ENCODE results near the gene RWDD3.

RWDD3 gene

DNA sequence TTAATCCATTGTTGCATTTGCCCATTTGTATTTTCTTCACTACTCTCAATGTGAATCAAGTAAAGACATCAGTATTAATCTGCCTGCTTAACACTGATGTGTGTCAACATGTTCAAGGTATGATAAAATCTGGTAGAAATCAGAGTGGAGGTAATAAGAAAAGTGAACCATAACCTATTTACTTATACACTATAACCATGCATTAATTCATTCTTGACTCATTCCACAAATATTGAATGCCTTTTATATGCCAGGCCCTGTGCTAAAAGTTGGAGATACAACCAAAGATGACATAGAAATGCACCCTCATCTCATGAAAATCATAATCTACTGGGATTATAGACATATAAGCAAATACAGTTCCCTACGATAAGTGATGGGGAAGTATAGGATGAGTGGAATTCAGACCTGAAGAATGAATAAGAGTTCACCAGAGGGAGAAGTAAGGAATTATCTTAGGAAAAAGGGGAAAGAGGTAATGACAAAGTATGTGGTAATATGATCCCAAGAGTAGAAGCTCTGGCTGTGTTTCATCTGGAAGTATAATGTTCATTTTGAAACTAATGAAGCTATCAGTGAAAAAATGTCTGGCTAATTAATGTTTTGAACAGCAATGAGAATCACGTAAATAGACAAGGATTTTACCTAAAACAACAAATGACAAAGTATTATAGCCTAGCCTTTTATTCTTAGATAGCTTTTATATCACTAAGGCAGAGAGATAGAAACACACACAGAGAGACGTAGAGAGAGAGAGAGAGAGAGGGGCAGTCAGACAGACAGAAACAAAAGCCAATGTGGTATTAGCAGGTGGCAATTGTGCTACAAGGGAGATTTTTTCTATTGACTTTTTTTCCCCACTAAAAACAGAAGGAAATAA is 7.0 kb upstream of the RWDD3 start:
- H3K4me3 ChIP-seq (ENCODE audit: control insufficient read depth, low read depth, low read length): no peak overlapping the region
- DNase-seq (ENCODE audit: low read depth): no peak
- TF ChIP-seq, protein P1, sequence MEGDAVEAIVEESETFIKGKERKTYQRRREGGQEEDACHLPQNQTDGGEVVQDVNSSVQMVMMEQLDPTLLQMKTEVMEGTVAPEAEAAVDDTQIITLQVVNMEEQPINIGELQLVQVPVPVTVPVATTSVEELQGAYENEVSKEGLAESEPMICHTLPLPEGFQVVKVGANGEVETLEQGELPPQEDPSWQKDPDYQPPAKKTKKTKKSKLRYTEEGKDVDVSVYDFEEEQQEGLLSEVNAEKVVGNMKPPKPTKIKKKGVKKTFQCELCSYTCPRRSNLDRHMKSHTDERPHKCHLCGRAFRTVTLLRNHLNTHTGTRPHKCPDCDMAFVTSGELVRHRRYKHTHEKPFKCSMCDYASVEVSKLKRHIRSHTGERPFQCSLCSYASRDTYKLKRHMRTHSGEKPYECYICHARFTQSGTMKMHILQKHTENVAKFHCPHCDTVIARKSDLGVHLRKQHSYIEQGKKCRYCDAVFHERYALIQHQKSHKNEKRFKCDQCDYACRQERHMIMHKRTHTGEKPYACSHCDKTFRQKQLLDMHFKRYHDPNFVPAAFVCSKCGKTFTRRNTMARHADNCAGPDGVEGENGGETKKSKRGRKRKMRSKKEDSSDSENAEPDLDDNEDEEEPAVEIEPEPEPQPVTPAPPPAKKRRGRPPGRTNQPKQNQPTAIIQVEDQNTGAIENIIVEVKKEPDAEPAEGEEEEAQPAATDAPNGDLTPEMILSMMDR (IDR thresholded peaks at IDR 0.05; ENCODE audit: control insufficient read depth, insufficient read depth, low read depth, low read length, missing control alignments): no peak

DNA sequence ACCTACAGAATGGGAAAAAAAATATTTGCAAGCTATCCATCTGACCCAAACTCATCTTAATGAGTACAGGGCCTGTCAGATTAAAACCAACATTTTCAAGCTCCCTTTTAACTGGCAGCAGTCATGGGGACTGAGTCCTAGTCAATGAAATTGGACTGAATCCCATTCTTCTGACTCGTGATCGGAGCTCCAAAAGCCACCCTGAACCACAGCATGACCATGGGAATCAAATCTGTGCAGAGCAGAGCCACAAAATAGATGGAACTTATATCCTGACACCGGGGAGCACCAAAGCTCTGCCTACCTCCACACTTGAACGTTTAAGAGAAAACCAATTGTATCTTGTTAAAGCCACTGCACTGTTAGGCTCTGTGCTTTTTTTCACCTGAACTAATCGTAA is 5.0 kb upstream of the RWDD3 start:
- DNase-seq (ENCODE audit: low read depth): no peak
- no peak overlapping the region for H3K4me3 ChIP-seq (ENCODE audit: control insufficient read depth, low read depth, low read length)
- TF ChIP-seq, protein P1 (IDR thresholded peaks at IDR 0.05; ENCODE audit: control insufficient read depth, insufficient read depth, low read depth, low read length, missing control alignments): no peak

DNA sequence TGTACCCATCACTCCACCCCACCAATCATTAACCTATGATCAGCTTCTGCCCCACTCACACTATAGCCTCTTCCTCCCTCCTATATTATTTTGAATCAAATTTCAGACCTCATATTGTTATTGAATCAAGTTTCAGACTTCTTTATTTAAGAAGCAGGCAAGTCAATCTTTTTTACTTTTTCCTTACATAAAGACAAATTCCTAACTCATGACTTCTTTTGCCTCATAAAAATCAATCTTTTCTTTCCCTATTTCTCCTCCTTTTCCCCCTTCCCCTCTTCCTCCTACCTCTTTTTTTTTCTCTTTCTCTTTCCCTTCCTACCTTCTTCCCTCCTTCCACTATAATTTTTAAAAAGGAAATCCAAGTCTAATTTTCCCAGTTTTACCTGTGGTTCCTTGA is 4.3 kb upstream of the RWDD3 start:
- DNase-seq (ENCODE audit: low read depth): no peak
- TF ChIP-seq, protein P1 (IDR thresholded peaks at IDR 0.05; ENCODE audit: control insufficient read depth, insufficient read depth, low read depth, low read length, missing control alignments): no peak
- H3K4me3 ChIP-seq (ENCODE audit: control insufficient read depth, low read depth, low read length): no peak overlapping the region

DNA sequence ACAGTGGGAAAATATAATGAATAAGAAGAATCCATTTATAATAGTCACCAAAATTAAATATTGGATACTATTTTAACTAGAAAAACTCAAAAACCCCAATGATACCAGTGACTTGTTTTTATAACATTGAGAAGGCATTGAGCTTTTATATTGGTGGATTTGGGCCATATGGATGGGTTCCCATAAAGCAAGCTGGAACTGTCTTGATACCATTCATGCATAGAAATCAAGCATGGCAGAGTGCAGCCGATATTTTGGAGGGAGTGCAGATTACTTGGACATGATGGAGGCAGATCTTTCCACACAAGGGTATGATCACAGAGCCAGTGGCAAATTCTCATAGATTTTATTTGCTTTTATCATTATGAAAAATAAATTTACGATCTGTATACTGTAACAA is 3.8 kb upstream of the RWDD3 start:
- TF ChIP-seq, protein P1 (IDR thresholded peaks at IDR 0.05; ENCODE audit: control insufficient read depth, insufficient read depth, low read depth, low read length, missing control alignments): no peak
- DNase-seq (ENCODE audit: low read depth): no peak
- H3K4me3 ChIP-seq (ENCODE audit: control insufficient read depth, low read depth, low read length): no peak overlapping the region

DNA sequence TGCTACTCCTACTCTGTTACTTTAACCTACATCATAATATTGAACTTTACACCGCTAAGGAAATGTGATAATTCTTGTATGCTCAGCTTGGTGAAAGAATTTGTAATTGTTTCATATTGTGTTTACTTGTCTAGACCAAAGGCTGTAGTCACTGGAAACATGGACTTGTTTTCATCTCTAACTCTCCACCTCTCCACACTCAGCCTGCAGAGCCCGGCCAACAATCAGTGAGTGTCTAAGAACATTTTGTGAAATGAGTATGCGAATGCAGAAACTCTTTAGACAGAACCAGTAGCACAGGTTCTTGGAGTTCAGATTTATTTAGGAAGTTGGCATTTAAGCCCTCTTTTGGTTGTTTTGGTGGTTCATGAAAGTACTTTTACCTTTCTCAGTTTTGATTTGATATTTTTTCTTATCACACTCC is 3.2 kb upstream of the RWDD3 start:
- no peak for DNase-seq (ENCODE audit: low read depth)
- no peak overlapping the region for H3K4me3 ChIP-seq (ENCODE audit: control insufficient read depth, low read depth, low read length)
- TF ChIP-seq, protein P1 (IDR thresholded peaks at IDR 0.05; ENCODE audit: control insufficient read depth, insufficient read depth, low read depth, low read length, missing control alignments): no peak

DNA sequence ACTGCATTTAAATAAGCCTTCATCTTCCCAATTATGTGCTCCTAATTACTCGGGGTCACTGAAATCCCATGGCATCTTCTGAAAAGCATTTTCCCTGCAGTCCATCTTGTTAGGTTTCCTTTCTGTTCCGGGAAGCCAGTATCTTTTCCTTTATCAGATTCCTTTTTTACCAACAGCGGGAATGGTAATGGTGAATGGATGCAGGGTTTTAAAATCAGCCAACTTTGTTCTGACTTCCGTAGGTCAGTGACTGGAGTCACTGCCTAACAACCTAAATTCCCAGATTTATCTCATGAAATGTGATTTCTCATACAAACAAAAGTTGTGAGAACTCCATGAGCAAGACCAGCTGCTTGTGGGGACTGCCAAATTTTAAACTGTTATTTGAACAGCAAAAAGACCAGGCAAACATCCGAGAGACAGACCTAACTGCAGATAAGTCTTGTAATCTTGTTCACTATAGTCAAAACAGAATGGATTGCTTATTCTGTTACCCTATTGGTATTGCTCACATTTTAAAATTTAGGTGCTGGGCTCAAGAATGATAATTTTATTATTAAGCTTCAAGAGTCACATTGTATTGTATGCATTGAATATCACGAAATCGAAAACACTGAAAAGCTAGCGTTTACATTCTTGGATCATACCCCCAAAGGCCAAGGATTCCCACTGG is 1.2 kb upstream of the RWDD3 start:
- DNase-seq (ENCODE audit: low read depth): no peak
- H3K4me3 ChIP-seq (ENCODE audit: control insufficient read depth, low read depth, low read length): peak overlapping the region; percentile 52

More for the DNA sequence above, 1.2 kb upstream of the RWDD3 start:
- TF ChIP-seq, protein P1 (IDR thresholded peaks at IDR 0.05; ENCODE audit: control insufficient read depth, insufficient read depth, low read depth, low read length, missing control alignments): no peak

Data from AG09309 (cell line).